ENCODE data around the gene GRAMD1A.

- TF ChIP-seq POLR2A (IDR thresholded peaks at IDR 0.05; ENCODE audit: low read length) (no peak), GATA1 (IDR thresholded peaks at IDR 0.05; ENCODE audit: low read depth, low read length) (no peak)
Observed at GRCh38 chr19:35006999-35007365, 6.9 kb downstream of the GRAMD1A start.
